Measurements from ENCODE around the gene MRPL4.
A peak's percentile ranks its signal among the peaks of the same experiment; 100 is the strongest.
"Not testable (repeated sequence)": the region's sequence is repeated elsewhere in the genome, so short reads cannot be mapped to it uniquely, and the experiment has no call there.

The MRPL4 gene

GRCh38 chr19:10268071-10268470, 16.1 kb downstream of the MRPL4 start:
- DNase-seq = no peak

GRCh38 chr19:10269333-10270179, 17.5 kb downstream of the MRPL4 start:
- DNase-seq = peak; percentile 82

- DNase-seq = peak; percentile 48
These were observed 18.2 kb downstream of the MRPL4 start for GRCh38 chr19:10270180-10270615.

DNA sequence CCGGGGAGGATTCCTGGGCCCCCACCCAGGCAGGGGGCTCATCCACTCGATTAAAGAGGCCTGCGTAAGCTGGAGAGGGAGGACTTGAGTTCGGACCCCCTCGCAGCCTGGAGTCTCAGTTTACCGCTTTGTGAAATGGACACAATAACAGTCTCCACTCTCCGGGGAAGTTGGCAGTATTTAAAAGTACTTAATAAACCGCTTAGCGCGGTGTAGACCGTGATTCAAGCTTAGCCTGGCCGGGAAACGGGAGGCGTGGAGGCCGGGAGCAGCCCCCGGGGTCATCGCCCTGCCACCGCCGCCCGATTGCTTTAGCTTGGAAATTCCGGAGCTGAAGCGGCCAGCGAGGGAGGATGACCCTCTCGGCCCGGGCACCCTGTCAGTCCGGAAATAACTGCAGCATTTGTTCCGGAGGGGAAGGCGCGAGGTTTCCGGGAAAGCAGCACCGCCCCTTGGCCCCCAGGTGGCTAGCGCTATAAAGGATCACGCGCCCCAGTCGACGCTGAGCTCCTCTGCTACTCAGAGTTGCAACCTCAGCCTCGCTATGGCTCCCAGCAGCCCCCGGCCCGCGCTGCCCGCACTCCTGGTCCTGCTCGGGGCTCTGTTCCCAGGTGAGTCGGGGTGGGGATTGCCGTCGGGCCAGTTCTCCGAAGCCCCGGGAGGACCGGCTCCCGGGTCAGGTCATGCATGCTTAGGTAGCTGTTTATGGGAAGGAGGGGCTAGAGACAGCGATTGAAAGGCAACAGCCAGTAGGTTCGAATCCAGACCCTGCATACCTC, 18.8 kb downstream of the MRPL4 start, which contains the start of gene ICAM1:
Gene ICAM1, plus strand, starts transcription at position 505 of the 779 bp plus-strand sequence. Its CDS starts 40 bp downstream, at position 545.
- peak; percentile 54 for DNase-seq

DNA sequence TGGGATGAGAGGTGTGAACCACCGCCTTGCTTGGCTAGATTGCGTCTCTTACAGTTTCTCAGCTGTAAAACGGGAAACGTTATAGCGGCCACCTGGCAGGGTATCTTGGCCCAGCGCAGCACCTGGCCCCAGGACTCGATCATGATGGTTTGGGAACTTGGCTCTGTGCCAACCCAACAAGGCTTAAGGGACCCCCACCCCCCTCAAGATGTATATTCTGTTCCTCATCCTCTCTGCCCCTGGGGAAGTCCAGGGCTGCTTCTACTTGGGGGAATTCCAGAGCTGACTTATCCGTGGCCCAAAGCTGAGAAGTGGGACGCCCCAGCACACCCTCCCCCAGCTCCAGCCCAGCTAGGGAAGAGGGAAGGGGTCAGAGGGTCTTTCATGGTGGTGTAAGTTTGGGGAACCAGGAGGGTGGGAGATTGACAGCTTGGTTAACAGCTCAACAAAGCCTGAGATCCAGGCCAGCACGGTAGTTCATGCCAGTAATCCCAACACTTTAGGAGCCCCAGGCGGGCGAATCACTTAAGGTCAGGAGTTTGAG, 19.6 kb downstream of the MRPL4 start:
- DNase-seq = no peak

- DNase-seq = no peak
These were observed 22.6 kb downstream of the MRPL4 start for GRCh38 chr19:10274589-10274988.

GRCh38 chr19:10277795-10278589, 26.0 kb downstream of the MRPL4 start:
- no peak for DNase-seq

- no peak for DNase-seq
These were observed 26.9 kb downstream of the MRPL4 start for GRCh38 chr19:10278935-10279334.

GRCh38 chr19:10279737-10280442, 27.9 kb downstream of the MRPL4 start:
- no peak for DNase-seq

GRCh38 chr19:10282043-10282442, 30.0 kb downstream of the MRPL4 start:
- not testable (repeated sequence) for DNase-seq

DNA sequence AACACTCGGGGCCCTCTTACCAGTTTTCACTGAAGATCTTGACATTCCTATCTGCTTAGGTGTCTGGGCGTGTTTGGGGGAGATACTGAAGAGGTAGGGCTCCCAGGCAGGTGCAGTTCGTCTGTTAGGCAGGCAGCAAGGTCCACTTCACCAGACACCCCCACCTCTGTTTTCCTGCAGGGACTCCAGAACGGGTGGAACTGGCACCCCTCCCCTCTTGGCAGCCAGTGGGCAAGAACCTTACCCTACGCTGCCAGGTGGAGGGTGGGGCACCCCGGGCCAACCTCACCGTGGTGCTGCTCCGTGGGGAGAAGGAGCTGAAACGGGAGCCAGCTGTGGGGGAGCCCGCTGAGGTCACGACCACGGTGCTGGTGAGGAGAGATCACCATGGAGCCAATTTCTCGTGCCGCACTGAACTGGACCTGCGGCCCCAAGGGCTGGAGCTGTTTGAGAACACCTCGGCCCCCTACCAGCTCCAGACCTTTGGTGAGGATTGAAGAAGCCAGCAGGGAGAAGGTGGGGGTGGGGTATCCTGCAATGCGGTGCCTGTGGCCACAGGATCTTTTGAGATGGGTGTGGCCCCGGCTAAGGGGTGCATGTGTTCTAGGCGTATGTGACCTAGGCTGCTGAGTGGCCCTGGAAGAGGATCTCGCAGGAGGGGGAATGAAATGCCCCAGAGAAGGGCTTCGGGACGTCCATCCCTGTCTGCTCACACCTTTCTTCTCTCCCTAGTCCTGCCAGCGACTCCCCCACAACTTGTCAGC, 31.5 kb downstream of the MRPL4 start:
- DNase-seq = peak; percentile 54

- no peak for DNase-seq
These were observed 32.3 kb downstream of the MRPL4 start for GRCh38 chr19:10284065-10284959.

DNA sequence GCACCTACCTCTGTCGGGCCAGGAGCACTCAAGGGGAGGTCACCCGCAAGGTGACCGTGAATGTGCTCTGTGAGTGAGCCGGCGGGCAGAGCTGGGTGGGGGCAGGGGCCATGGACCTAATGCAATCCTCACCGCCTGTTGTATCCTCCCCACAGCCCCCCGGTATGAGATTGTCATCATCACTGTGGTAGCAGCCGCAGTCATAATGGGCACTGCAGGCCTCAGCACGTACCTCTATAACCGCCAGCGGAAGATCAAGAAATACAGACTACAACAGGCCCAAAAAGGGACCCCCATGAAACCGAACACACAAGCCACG, 32.9 kb downstream of the MRPL4 start:
- no peak for DNase-seq

DNA sequence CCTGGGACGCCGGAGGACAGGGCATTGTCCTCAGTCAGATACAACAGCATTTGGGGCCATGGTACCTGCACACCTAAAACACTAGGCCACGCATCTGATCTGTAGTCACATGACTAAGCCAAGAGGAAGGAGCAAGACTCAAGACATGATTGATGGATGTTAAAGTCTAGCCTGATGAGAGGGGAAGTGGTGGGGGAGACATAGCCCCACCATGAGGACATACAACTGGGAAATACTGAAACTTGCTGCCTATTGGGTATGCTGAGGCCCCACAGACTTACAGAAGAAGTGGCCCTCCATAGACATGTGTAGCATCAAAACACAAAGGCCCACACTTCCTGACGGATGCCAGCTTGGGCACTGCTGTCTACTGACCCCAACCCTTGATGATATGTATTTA, 33.4 kb downstream of the MRPL4 start:
- DNase-seq = no peak

DNA sequence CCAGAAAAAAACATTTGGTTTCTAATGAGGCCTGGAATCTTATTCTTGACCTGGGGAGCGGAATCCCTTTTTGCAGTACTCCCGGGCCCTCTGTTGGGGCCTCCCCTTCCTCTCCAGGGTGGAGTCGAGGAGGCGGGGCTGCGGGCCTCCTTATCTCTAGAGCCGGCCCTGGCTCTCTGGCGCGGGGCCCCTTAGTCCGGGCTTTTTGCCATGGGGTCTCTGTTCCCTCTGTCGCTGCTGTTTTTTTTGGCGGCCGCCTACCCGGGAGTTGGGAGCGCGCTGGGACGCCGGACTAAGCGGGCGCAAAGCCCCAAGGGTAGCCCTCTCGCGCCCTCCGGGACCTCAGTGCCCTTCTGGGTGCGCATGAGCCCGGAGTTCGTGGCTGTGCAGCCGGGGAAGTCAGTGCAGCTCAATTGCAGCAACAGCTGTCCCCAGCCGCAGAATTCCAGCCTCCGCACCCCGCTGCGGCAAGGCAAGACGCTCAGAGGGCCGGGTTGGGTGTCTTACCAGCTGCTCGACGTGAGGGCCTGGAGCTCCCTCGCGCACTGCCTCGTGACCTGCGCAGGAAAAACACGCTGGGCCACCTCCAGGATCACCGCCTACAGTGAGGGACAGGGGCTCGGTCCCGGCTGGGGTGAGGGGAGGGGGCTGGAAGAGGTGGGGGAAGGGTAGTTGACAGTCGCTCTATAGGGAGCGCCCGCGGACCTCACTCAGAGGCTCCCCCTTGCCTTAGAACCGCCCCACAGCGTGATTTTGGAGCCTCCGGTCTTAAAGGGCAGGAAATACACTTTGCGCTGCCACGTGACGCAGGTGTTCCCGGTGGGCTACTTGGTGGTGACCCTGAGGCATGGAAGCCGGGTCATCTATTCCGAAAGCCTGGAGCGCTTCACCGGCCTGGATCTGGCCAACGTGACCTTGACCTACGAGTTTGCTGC, 35.1 kb downstream of the MRPL4 start, which contains the start of gene ICAM4:
Gene ICAM4, plus strand, starts transcription at position 153 of the 935 bp plus-strand sequence. Its CDS starts 58 bp downstream, at position 211.
- DNase-seq = peak; percentile 95

DNA sequence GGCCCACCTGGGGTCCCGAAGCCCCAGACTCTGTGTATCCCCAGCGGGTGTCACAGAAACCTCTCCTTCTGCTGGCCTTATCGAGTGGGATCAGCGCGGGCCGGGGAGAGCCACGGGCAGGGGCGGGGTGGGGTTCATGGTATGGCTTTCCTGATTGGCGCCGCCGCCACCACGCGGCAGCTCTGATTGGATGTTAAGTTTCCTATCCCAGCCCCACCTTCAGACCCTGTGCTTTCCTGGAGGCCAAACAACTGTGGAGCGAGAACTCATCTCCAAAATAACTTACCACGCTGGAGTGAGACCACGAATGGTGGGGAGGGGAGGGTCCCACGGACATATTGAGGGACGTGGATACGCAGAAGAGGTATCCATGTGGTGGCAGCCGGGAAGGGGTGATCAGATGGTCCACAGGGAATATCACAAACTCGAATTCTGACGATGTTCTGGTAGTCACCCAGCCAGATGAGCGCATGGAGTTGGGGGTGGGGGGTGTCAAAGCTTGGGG, 36.7 kb downstream of the MRPL4 start:
- DNase-seq = peak; percentile 96

DNA sequence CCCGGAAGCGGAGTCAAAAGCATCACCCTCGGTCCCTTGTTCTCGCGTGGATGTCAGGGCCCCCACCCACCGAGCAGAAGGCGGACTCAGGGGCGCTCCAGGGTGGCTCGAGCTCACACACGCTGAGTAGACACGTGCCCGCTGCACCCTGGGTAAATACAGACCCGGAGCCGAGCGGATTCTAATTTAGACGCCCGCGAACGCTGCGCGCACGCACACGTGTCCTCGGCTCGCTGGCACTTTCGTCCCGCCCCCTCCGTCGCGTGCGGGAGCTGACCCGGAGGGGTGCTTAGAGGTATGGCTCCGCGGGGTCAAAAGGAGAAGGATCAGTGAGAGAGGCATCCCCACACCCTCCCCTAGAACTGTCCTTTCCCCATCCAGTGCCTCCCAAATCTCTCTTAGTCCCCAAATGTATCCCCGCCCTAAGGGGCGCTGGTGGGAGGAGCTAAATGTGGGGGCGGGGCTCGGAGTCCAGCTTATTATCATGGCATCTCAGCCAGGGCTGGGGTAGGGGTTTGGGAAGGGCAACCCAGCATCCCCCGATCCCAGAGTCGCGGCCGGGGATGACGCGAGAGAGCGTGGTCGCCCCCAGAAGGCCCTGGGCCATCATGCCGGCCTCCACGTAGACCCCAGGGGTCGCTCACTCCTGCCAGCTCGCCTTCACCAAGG, 37.3 kb downstream of the MRPL4 start:
- DNase-seq = peak; percentile 96

DNA sequence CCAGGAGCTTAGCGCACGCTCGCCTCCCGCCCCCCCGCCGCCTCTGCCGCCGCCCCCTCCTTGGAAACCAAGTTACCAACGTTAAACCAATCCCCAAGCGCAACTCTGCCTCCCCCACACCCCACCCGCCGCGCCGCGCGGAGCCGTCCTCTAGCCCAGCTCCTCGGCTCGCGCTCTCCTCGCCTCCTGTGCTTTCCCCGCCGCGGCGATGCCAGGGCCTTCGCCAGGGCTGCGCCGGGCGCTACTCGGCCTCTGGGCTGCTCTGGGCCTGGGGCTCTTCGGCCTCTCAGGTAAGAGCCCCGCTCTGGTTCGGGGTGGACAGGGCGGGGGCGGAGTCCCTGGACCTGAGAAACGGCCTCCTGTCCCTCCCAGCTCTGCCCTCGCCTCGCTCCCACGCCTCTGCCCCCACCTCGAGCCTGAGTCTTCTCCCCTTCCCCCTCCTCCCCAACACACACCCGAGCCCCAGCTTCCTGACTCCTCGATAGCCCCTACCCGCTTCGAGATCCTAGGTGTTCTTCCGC, 37.9 kb downstream of the MRPL4 start, which contains the start of gene ICAM5:
Gene ICAM5, plus strand, starts transcription at position 117 of the 521 bp plus-strand sequence. Its CDS starts 92 bp downstream, at position 209.
- peak; percentile 68 for DNase-seq

Measured in hematopoietic multipotent progenitor cell treated with erythropoietin and hydrocortisone succinate and interleukin-3 and kit ligand, for 8 days (in vitro differentiated cells).